Measurements from ENCODE around the gene OR10T2.
"Not testable (repeated sequence)": the region's sequence is repeated elsewhere in the genome, so short reads cannot be mapped to it uniquely, and the experiment has no call there.

Gene OR10T2

DNA sequence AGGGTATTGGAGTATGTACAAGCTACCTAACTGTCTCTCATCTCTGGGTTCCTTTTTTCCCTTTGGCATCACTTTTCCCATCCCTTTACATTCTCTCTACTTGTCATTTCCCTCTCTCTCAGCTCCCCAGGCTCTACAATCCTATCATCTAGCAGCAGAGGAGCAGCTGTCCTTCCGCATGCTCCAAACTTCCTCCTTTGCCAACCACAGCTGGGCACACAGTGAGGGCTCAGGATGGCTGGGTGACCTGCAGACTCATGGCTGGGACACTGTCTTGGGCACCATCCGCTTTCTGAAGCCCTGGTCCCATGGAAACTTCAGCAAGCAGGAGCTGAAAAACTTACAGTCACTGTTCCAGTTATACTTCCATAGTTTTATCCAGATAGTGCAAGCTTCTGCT is 45.0 kb downstream of the OR10T2 start:
- no peak for DNase-seq

DNA sequence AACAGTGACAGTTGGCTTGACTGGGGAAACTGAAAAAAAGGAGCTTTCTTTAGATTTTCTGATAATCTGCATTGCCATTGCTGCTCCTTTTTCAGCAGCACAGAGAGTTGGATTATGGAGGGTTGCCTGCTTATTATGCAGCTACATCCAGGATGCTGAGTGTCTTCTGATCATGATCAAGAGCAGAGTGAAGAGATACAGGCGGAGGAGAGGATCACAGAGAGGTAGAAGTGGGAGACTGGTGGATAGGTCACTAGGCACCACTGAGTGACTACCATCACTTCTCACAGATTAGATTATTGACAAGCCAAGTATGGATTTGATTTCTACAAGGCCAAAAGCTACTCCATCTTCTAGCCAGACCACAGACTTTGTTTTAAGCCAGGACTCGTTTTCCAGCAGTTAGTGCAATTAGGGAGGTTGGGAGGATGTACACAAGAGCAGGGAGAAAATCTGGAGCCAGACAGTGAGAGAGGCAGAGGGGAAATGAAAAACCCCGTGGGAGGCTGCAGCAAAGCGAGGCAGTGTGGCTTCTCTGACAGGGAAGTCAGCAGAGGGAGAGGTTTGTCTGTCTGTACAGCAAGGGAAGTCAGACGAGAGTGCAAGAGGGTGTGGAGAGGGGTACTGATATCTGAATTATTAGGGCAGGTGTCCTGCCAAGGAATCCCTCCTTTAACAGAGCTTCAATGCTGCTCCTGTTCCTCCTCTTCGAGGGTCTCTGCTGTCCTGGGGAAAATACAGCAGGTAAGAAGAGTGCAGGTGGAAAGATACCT is 45.8 kb downstream of the OR10T2 start, which contains the start of gene CD1E:
Gene CD1E (plus strand): TSS at position 592 of the 773 bp plus-strand sequence. CDS start 95 bp downstream, at position 687.
- no peak for DNase-seq

- not testable (repeated sequence) for DNase-seq
These were observed 50.3 kb downstream of the OR10T2 start for GRCh38 chr1:158348946-158349345.
